CD4-positive, alpha-beta T cell treated with Interleukin-6 at 100 ng/mL for 8 hours (primary cell): ENCODE data around the gene PSMD9.
"Not testable (repeated sequence)": the region's sequence is repeated elsewhere in the genome, so short reads cannot be mapped to it uniquely, and the experiment has no call there.

ENCODE experiments used
- DNase-seq: peaks from one replicate; pipeline ENCODE4 v3.0.0-alpha.2; 2020; ENCODE audit warnings: mixed read lengths, low spot score

PSMD9 gene

GRCh38 chr12:121921066-121921465 lies 32.5 kb downstream of the PSMD9 start:
- DNase-seq, result no peak

DNA sequence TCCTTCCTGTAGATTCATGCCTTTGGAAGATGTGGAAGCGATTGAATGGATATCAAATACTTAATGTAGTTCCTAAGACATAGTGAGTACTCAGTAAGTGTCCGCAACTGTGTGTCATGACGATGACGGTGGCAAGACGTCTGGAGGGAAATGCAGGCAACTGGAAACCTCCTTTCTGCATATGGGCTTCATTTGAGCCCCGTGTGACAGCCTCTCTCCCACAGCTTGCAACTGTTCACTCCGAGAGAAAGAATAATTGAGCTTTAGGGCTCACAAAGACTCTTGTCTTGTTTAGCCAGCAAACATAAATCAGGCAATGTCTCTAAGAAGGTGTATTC lies 36.7 kb downstream of the PSMD9 start:
- DNase-seq, result no peak

GRCh38 chr12:121926874-121927706 lies 38.5 kb downstream of the PSMD9 start:
- DNase-seq, result no peak

DNA sequence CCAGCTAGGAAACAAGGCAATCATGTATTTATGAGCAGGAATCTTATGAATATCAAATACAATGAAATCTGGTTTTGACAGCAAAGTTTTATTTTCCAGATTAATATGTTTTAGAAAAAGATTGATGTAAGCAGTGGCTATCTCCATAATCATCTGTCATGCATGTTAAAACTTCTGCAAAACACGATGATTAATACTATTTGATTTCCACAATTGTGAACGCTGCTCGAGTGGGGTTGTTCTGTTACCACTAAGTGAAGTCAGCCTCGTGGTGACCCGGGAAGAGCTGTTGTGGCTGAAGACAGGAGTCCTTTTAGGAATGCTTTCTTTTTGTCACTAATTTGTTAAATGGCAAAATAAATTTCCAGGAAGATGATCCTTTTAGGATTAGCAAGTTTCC lies 39.2 kb downstream of the PSMD9 start:
- DNase-seq, result no peak

DNA sequence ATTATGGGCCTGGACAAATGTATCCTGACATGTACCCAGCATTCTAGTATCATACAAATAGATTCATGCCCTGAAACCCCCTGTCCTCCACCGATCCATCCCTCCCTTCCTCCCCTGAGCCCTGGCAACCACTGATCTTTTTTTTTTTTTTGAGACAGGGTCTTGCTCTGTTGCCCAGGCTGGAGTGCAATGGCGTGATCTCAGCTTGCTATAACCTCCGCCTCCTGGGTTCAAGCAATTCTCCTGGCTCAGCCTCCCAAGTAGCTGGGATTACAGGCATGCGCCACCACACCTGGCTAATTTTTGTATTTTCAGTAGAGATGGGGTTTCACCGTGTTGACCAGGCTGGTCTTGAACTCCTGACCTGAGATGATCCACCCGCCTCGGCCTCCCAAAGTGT lies 41.0 kb downstream of the PSMD9 start:
- DNase-seq, result not testable (repeated sequence)

- no peak for DNase-seq
Measured at GRCh38 chr12:121930862-121931261, 42.3 kb downstream of the PSMD9 start.

- DNase-seq, result no peak
Measured at GRCh38 chr12:121932176-121932536, 43.6 kb downstream of the PSMD9 start.

DNA sequence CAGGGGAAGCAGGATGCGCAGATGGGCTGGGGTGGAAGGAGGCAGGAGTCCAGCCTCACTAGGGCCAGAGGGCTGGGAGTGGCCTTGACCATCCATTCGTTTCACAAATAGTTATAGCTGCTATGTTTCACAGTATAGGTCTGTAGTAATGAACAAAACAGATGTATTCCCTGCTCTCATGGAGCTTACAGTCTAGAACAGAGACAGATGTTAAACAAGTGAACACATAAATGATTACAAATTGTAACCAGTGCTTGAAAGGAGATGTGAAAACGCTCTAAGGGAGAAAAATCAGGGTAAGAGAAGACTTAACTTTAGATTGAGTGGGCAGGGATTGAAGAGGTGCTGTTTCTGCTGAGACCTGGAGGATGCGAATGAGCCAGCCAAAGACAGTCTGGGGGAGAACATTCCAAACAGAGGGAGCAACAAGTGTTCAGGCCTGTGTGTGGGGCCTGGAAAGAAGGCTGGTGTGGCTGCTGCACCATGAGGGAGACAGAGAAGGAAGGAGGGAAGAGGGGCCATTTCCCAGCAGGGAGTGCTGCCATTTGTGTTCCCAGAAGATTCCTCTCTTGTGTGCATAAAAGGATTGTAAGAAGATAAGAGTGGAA lies 44.4 kb downstream of the PSMD9 start:
- DNase-seq, result no peak

- no peak for DNase-seq
Measured at GRCh38 chr12:121933522-121934308, 45.1 kb downstream of the PSMD9 start.

DNA sequence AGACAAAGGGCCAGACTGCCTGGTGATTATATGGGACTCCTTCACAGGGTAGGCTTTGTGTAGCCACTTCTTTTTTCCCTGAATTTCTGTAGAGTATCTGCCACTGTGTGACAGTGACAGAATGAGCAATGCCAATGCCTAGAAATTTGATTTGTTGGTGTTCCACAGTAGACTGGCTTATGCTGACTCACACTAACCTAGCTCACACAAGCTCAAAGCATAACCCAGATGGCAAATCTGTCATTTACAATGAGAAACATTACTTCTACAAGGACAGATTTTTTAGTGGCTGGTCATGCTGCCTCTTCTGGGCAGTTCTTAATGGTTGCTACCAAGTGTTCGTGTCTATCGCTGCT lies 45.7 kb downstream of the PSMD9 start:
- no peak for DNase-seq

- no peak for DNase-seq
Measured at GRCh38 chr12:121937654-121938053, 49.1 kb downstream of the PSMD9 start.

GRCh38 chr12:121939186-121939585 lies 50.6 kb downstream of the PSMD9 start:
- no peak for DNase-seq

DNA sequence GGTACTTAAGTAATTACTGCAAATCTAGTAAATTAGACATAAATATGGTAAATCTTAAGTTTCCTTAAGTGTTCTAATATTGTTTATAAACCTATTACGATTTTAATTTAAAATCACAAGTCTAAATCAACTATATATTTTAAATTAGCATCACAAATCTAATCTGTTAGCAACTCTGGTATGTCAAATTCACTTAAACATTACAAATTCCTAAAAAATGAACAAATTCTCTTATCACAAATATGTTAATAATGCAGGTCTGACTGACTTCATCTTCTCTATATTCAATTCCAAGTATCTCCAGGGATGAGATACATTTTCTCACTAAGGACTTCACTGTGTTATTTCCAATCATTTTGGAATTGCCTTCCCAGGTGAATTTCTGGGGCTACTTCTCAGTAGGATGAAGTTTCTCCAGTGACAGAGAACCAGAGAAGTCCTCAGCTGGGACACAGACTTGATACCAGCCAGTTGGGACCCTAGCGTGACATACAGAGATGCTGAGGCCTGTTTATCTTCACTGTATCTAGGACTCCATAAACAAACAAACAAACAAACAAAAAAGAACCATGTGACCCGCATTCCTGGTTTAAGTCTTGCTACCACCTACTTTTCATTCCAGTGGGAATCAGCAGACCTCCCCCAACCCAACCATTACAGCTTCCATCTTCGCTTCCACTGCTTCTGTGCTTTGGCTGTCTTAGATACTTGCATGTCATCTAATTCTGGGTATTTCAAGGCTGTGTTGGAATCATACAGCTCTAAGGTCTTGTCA lies 51.6 kb downstream of the PSMD9 start:
- DNase-seq, result no peak

DNA sequence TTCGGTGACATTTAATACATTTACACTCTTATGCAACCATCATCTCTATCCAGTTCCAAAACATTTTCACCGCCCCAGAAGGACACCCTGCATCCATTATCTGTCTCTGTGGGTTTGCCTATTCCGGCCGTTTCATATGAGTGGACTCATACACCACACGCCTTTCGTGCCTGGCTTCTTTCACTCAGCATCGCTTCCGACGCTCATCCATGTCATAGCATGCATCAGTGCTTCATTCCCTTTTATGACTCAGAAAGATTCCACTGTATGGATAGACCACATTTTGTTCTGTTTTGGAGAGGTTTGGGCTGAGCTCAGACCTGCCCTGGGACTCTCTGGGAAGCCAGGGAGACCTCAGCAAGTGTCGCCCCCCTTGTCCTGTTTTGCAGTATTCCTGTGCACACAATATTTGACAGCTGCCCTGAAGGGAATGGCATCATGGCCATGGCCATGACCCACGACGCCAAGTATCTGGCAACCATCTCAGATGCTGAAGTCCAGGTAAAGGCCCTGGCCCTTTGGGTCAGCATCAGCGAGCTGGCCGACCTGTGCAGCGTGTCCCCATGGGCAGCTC lies 53.6 kb downstream of the PSMD9 start:
- DNase-seq, result no peak

GRCh38 chr12:121943926-121944325 lies 55.3 kb downstream of the PSMD9 start:
- no peak for DNase-seq

DNA sequence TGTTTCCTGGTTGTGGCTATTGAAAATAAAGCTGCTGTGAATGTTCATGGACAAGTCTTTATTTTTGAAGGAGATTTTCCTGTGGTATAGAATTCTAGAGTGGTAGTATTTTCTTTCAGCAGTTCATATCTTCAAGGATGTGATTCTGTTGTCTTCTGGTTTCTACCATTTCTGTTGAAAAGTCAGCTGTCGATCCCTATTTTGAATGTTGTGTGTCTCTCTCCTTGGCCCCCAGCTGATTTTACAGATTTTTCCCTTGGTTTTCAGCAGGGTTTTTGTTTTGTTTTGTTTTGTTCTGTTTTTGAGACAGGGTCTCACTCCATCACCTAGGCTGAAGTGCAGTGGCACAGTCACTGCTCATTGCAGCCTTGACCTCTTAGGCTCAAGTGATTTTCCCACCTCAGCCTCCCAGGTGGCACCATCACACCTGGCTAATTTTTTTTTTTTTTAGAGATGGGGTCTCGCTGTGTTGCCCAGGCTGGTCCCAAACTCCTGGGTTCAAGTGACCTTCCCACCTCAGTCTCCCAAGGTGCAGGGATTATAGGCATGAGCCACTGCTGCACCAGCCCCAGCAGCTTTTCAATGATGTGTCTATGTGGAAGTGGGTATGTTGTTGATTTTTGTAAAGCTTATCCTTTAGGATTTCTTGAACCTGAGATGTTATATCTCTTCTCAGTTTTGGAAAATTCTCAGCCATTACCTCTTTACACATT lies 57.9 kb downstream of the PSMD9 start:
- no peak for DNase-seq

DNA sequence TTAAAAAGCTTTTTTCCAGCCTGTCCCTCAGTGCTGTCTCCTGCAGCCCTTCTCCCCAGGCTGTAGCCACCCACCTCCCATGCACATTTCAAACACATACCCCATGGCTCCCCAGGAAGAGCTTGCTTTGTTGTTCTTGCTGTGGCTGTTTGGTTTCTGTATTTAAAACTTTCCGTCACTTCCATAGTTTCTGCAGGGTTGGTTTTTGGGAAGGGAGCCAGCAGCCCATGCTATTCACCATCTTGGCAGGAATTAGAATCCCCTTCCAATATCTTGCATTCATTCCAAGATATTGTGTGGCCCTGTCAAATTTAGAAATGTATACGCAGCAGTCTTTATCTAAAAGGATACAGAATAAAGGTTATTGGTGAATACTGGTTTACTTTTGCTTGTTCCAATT lies 59.4 kb downstream of the PSMD9 start:
- DNase-seq, result no peak

- DNase-seq, result no peak
Measured at GRCh38 chr12:121949648-121950397, 61.2 kb downstream of the PSMD9 start.

DNA sequence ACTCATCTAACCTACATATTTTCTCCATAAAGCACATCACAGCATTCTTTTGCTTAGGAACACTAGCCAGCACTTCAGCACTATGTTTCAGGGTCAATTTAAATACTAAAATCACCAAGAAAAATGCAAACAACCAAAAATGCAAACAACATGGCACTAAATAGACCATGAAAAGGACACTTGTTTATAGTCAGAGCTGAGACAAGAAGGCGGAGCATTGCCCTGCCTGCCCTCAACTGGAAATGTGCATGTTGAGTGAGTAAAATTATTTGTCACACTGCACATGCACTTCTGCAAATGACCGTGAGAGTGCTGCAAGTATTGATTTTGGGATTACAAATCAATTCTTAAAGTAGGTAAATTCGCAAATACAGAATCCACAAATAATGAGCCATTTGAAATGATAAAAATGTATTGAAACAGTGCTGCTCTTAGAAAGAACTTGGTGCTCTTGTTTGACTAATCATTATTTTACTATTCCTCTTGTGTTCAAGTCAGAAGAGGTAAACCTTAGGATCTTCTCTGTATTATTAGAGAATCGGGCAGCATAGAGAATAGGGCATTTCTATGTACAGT lies 64.6 kb downstream of the PSMD9 start:
- DNase-seq, result no peak

- no peak for DNase-seq
Measured at GRCh38 chr12:121953695-121954094, 65.1 kb downstream of the PSMD9 start.
